ENCODE results near the gene GDPD5. TPM values are rescaled to one million over a fixed set of nuclear protein-coding genes. Genes with fewer than 3 reads are reported as not detected.

The GDPD5 gene
- total RNA-seq, 1 experiment from 2014 or later: 7.8 TPM

DNA sequence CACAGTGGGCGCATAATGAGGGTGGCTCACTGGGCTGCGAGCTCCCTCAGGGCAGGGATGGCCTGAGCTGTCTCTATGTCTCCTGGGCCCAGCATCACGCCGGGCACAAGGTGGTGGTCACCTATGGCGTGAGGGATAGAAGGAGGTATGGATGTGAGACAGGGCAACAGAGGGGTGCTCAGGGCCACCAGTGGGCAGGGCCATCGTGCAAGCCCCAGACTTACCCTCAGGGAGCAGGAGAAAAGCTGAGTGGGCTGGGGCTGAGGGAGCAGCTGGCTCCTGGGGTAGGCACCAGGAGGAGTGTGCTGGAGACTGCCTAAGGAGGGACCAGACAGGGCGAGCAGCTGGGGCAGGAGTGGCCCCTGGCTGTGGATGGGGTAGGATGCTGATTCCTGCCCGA lies 58.4 kb downstream of the GDPD5 start:
- H3K36me3 Mint-ChIP-seq (ENCODE audit: insufficient read depth in 1 of 3, low read depth in 3 of 3): no peaks in the 10 kb centered on the region
- no peak overlapping the region for H4K5ac ChIP-seq (ENCODE audit: insufficient read length, low read depth, low read length)
- H3K23ac ChIP-seq (ENCODE audit: insufficient read length, low read depth, low read length): no peak overlapping the region
- no peak overlapping the region for H4K8ac ChIP-seq (replicated peaks; ENCODE audit: insufficient read length, low read depth, low read length)
- no peaks in the 10 kb centered on the region for H3K79me2 ChIP-seq (ENCODE audit: insufficient read depth, low read length)
- H3K4me1 Mint-ChIP-seq: peaks cover 44 to 51% of the 10 kb centered on the region in 2 experiments
- no peak overlapping the region for H2BK5ac ChIP-seq (ENCODE audit: insufficient read length, low read length)
- no peaks in the 10 kb centered on the region for H3K79me1 ChIP-seq (ENCODE audit: insufficient read depth, low read depth, low read length, poor library complexity, severe bottlenecking)
- no peak overlapping the region for H3K27ac ChIP-seq (ENCODE audit: insufficient read length, low read depth, low read length)
- H3K4me1 ChIP-seq (ENCODE audit: insufficient read depth, low read length): no peaks in the 10 kb centered on the region; the same call in 1 of the 2 replicates
- H3K27ac Mint-ChIP-seq: no peak overlapping the region; a peak in 1 of 7 replicates
- H3K56ac ChIP-seq (ENCODE audit: insufficient read length, low read depth, low read length): no peak overlapping the region
- H3K18ac ChIP-seq (ENCODE audit: insufficient read length, low read depth, low read length): no peak overlapping the region
- H3K9me3 ChIP-seq (ENCODE audit: control insufficient read depth, low read depth, low read length): no peaks in the 10 kb centered on the region
- no peak for DNase-seq
- WGBS (ENCODE audit: extremely low coverage, insufficient read length, low lambda C conversion rate): no CpG with 5 or more reads among the region's 8 CpGs
- no peaks in the 10 kb centered on the region for H3K23me2 ChIP-seq (ENCODE audit: insufficient read length, low read depth, low read length, poor library complexity, severe bottlenecking)
- H2BK15ac ChIP-seq (ENCODE audit: low read depth, low read length): no peak overlapping the region
- TF ChIP-seq, protein P1, sequence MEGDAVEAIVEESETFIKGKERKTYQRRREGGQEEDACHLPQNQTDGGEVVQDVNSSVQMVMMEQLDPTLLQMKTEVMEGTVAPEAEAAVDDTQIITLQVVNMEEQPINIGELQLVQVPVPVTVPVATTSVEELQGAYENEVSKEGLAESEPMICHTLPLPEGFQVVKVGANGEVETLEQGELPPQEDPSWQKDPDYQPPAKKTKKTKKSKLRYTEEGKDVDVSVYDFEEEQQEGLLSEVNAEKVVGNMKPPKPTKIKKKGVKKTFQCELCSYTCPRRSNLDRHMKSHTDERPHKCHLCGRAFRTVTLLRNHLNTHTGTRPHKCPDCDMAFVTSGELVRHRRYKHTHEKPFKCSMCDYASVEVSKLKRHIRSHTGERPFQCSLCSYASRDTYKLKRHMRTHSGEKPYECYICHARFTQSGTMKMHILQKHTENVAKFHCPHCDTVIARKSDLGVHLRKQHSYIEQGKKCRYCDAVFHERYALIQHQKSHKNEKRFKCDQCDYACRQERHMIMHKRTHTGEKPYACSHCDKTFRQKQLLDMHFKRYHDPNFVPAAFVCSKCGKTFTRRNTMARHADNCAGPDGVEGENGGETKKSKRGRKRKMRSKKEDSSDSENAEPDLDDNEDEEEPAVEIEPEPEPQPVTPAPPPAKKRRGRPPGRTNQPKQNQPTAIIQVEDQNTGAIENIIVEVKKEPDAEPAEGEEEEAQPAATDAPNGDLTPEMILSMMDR (conservative IDR thresholded peaks at IDR 0.05): no peak
- no peaks in the 10 kb centered on the region for H4K20me1 ChIP-seq (ENCODE audit: control insufficient read depth, insufficient read depth, insufficient read length)
- no peak overlapping the region for H3K4me2 ChIP-seq (ENCODE audit: insufficient read depth, insufficient read length, low read length)
- no peaks in the 10 kb centered on the region for H3K27me3 ChIP-seq (ENCODE audit: insufficient read depth, low read length)
- no peak overlapping the region for H2BK120ac ChIP-seq (ENCODE audit: low read depth, low read length, poor library complexity, severe bottlenecking)
- no peaks in the 10 kb centered on the region for H3K9me3 Mint-ChIP-seq
- no peak overlapping the region for H3T11ph ChIP-seq (ENCODE audit: low read length)
- H3K4me3 Mint-ChIP-seq: peak overlapping the region in 1 of 2 experiments; percentile 59; a peak in 2 of 5 replicates
- no peak overlapping the region for H2AFZ ChIP-seq (ENCODE audit: low read length)
- no peaks in the 10 kb centered on the region; the same call in 1 of the 2 replicates for H3K27me3 Mint-ChIP-seq (ENCODE audit: low read depth)
- no peak overlapping the region for H3K14ac ChIP-seq (ENCODE audit: insufficient read depth, low read length)
- H3K4ac ChIP-seq (ENCODE audit: low read depth, low read length): no peak overlapping the region
- H4K91ac ChIP-seq (ENCODE audit: insufficient read length, low read depth, low read length): no peak overlapping the region
- no peak overlapping the region for H2BK12ac ChIP-seq (ENCODE audit: insufficient read length, low read depth, low read length)
- no peak overlapping the region for H2AK5ac ChIP-seq (ENCODE audit: insufficient read length, low read length)
- H2BK20ac ChIP-seq (ENCODE audit: low read depth, low read length, poor library complexity, severe bottlenecking): no peak overlapping the region
- no peak overlapping the region for H3K9ac ChIP-seq (ENCODE audit: extremely low read depth, insufficient read length, low read length)
